HG03159 (cell line): ENCODE measurements around the gene KCNH8.

ENCODE experiments used
- ATAC-seq: cut with Tn5 transposase; IDR thresholded peaks from one replicate; pipeline ENCODE4 v1.9.1; 2021; ENCODE audit warnings: mild to moderate bottlenecking, moderate library complexity; ENCODE audit not compliant: unreplicated experiment

KCNH8 gene

DNA sequence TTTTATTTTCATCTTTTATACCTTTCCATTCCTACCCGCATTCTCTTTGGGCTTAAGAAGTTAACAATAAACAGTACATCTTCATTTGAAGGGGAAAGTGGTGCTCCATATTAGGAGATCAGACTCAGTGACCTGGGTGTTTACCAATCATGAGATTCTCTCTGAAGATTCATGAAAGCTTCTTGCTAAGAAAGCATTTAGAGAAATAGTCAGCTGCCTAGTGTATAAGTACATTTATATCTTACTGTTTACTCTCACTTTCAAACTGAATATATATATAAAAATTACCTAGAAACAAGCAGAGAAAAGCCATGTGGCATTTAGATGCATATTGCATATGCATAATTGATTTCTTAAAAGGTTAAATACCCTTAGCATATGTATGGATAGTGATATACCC is 100.5 kb downstream of the KCNH8 start:
- ATAC-seq: no peak

GRCh38 chr3:19250959-19251610 is 102.8 kb downstream of the KCNH8 start:
- no peak for ATAC-seq

GRCh38 chr3:19254189-19254588 is 105.9 kb downstream of the KCNH8 start:
- ATAC-seq: no peak

GRCh38 chr3:19254784-19255338 is 106.6 kb downstream of the KCNH8 start:
- ATAC-seq: no peak

GRCh38 chr3:19256313-19256712 is 108.0 kb downstream of the KCNH8 start:
- ATAC-seq: no peak

DNA sequence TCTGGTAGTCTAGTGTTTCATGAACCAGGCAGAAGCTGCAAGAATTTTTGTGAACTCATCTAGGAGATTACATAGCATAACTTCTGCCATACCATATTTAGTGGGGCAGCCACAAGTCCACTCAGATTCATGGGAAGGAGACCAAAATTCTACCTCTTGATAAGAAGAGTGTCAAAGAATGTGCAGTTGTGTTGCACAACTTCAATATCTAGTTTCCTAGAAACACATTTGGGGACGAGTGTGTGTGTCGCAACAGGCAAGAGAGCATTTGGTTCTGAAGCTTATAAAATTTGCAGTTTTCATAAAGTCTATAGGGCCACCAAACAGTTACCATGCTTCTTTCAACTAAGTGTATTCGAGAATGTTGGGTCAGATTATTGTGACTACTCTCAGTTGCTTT is 115.3 kb downstream of the KCNH8 start:
- no peak for ATAC-seq

- no peak for ATAC-seq
These were observed 116.1 kb downstream of the KCNH8 start for GRCh38 chr3:19264424-19264823.

GRCh38 chr3:19267040-19267439 is 118.7 kb downstream of the KCNH8 start:
- ATAC-seq: no peak

DNA sequence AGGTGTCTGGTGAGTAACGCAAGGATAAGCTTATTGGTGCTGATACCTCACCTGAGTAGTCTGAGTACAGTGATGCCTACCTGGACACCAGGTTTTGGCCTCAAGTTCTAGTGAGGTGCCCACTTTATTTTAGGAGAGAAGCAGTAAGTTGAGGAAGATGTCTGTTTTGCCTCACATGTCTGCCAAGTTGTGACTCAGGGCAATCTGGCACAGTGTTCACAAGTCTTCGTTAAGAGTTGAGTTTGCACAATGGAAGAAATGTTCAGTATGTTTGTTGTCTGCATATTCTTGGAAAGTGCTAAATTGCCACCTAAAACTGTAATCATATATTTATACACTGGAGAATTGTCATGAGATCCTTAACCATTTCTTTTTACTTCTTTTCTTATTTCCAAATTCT is 122.2 kb downstream of the KCNH8 start:
- no peak for ATAC-seq

DNA sequence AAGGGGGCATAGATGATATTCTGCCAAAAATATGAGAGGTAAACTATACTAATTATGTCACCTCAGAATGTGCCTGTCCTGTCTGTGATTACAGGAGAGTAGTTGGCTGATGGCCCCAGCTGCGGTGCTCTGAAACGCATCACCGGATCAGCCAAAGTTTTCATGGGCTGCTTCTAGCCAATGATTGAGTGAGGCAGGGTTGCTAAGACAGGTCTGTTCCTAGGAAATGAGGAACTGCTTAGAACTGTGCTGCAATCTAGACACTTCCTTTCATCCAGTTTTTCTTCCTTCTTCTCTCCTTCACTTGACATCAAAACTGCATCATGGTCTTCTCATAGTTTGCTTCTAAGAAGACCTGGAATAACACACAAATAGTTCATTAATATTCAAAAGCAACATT is 124.0 kb downstream of the KCNH8 start:
- ATAC-seq: no peak

- ATAC-seq: no peak
These were observed 124.8 kb downstream of the KCNH8 start for GRCh38 chr3:19273091-19273490.

GRCh38 chr3:19274576-19274975 is 126.3 kb downstream of the KCNH8 start:
- no peak for ATAC-seq

- ATAC-seq: no peak
These were observed 136.7 kb downstream of the KCNH8 start for GRCh38 chr3:19284974-19285373.

- ATAC-seq: no peak
These were observed 145.0 kb downstream of the KCNH8 start for GRCh38 chr3:19293295-19293694.

DNA sequence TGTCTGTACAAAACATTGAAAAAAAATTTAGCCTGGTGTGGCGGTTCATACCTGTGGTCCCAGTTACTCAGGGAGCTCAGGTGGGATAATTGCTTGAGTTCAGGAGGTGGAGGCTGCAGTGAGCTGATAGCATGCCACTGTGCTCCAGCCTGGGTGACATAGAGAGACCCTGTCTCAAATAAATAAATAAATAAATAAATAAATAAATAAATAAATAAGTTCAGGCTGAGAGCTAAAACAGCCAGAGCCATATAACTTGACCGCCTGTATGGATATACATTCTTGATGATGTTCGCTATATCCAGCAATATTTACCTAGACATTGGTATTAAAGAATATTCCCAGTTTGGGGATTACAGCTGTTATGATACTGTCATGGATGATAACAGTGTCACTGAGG is 146.9 kb downstream of the KCNH8 start:
- ATAC-seq: no peak

DNA sequence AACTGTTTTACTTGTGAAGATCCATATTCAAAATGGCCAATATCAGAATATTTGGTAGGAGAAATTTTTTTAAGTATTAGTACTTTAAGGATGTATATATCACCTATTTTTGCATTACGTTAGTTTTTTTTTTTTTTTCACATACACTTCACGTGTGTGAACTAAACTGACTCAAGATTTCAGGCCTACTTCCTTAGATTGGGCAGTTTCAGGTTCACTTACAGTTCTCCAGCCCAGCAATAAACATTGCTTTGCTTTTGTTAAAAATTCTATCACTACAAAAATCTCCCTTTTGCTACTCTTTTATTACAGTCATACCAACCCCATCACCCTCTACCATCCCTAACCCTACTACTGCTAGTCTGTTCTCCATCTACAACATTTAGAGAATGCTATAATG is 183.6 kb downstream of the KCNH8 start:
- ATAC-seq: no peak

- ATAC-seq: no peak
These were observed 185.8 kb downstream of the KCNH8 start for GRCh38 chr3:19334120-19334519.

DNA sequence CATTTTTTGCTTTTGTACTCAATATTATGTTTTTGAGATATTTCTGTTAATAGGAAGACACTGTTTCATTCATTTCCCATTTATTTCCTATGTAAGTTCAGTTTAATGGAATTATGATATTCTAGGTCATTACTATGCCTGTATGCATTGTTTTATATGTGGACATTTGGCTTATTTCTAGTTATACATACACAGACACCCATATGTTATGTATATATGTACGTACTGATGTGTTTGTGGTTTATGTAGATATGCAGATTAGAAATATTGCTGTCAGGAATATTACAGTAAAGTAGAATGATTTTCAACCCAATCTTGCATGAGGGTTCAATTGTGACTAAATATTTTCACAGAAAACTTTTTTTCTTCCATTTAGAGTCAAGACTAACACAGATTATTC is 190.5 kb downstream of the KCNH8 start:
- no peak for ATAC-seq

DNA sequence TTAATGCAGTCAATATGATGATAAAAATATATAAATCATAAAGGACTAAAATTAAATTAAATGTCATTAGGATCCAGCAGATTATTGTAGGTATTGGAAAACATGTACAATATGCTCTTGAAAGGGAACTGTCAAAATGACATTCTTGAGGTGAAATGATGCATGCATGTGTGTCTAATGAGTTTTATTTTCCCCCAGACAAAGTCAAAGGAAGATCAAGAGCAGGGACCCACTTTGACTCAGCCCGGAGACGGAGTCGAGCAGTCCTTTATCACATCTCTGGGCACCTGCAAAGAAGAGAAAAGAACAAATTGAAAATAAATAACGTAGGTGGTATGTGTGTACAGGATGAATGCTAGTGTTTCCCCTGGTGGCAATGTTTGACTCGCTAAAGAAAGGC is 194.1 kb downstream of the KCNH8 start:
- no peak for ATAC-seq

GRCh38 chr3:19346759-19347158 is 198.4 kb downstream of the KCNH8 start:
- no peak for ATAC-seq

DNA sequence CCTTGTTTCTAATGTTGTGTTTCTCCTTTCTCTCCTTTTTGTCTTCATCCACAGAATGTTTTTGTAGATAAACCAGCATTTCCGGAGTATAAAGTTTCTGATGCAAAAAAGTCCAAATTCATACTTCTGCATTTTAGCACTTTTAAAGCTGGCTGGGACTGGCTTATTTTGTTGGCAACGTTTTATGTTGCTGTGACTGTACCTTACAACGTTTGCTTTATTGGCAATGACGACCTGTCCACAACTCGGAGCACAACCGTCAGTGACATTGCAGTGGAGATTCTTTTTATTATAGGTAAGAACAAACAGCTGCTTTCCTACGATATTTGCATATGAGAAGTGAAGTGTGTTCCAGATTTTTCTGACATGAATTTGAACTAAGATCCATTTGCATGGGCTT is 199.4 kb downstream of the KCNH8 start:
- no peak for ATAC-seq

- ATAC-seq: no peak
These were observed 200.2 kb downstream of the KCNH8 start for GRCh38 chr3:19348500-19348899.

DNA sequence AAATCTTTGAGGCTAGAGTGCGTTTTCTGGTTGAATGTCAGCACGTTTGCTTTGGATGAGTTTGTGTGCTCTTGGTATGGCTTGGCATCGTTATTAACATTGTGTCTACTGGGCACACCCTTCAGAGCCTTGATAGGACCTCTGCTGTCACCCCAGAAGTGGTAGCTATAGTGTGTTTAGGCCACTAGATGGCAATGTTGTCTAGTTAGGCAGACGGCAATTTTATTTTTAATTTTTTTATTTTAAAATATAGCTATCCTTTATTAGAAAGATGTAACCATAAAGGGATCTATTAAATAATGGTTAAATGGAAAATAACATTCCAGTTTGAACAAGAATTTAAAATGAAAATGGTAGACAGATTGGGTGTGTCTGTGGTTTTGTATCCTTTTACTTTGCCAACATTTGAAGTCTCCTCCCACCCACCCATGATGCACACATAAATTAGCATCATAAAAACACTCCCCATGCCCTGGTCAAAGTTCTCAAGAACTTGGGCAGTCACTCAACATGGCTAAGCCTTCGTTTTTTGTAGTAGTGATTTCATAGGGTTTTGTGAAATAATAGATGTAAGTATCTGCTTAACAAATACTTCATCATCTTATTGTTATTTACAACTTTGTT is 200.7 kb downstream of the KCNH8 start:
- ATAC-seq: peak; percentile 87
